ENCODE data around the gene LRMDA.

Gene LRMDA

DNA sequence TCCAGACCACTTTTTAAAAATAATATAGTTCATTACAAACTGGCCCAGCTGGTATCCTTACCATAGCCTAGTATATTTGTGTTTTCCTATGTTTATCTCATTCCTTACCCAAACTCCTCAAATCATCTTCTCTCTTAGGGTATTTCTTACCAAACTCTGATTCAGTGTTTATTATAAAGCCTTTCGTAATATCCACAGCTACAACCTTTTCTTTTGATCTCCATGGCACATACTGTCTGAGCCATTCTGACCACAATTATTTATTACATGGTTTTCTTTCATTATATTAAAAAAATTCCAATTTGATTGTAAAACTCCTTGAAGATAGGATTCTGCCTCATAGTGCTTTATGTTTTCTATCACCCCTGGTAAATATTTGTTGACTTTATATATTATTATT lies 94.2 kb downstream of the LRMDA start:
- Histone ChIP-seq H3K27ac (ENCODE audit: low read depth, low read length) (no peak overlapping the region), H3K18ac (ENCODE audit: low read length) (no peak overlapping the region), H3K79me1 (ENCODE audit: low read length) (no peaks in the 10 kb centered on the region), H3K4me2 (ENCODE audit: low read length) (no peak overlapping the region), H4K5ac (ENCODE audit: low read length) (no peak overlapping the region), H4K8ac (ENCODE audit: low read depth, low read length) (no peak overlapping the region), H2BK120ac (ENCODE audit: low read depth, low read length) (no peak overlapping the region), H3K4me1 (ENCODE audit: control insufficient read depth, low read depth, low read length) (no peaks in the 10 kb centered on the region), H2BK15ac (replicated peaks; ENCODE audit: low read depth) (no peak overlapping the region), H2BK5ac (ENCODE audit: low read length) (no peak overlapping the region), H3K23ac (ENCODE audit: low read length) (no peak overlapping the region), H3K4ac (ENCODE audit: low read depth, low read length) (no peak overlapping the region), H3K56ac (ENCODE audit: low read length) (no peak overlapping the region), H3K9ac (ENCODE audit: low read length) (no peak overlapping the region), H3K36me3 (ENCODE audit: control insufficient read depth, insufficient read depth, low read length) (no peaks in the 10 kb centered on the region), H3K27me3 (ENCODE audit: insufficient read depth, low read length, poor library complexity) (no peaks in the 10 kb centered on the region), H3K4me3 (ENCODE audit: low read length) (no peak overlapping the region), H3K79me2 (ENCODE audit: control insufficient read depth, insufficient read depth, low read length) (no peaks in the 10 kb centered on the region), H2AK5ac (ENCODE audit: low read length) (no peak overlapping the region)
- no peak for DNase-seq
- WGBS (ENCODE audit: extremely low coverage, insufficient coverage, low lambda C conversion rate): 100% methylated on average over 1 of the region's 1 CpG

GRCh38 chr10:75527542-75527941 lies 96.1 kb downstream of the LRMDA start:
- no peaks in the 10 kb centered on the region for H3K36me3 ChIP-seq (ENCODE audit: control insufficient read depth, insufficient read depth, low read length)
- H3K9ac ChIP-seq (ENCODE audit: low read length): no peak overlapping the region
- no peak overlapping the region for H3K27ac ChIP-seq (ENCODE audit: low read depth, low read length)
- H2AK5ac ChIP-seq (ENCODE audit: low read length): no peak overlapping the region
- H2BK120ac ChIP-seq (ENCODE audit: low read depth, low read length): no peak overlapping the region
- H2BK15ac ChIP-seq (replicated peaks; ENCODE audit: low read depth): no peak overlapping the region
- H2BK5ac ChIP-seq (ENCODE audit: low read length): no peak overlapping the region
- no peak for DNase-seq
- no peak overlapping the region for H3K4me3 ChIP-seq (ENCODE audit: low read length)
- no peak overlapping the region for H3K23ac ChIP-seq (ENCODE audit: low read length)
- WGBS (ENCODE audit: extremely low coverage, insufficient coverage, low lambda C conversion rate): no CpG with 5 or more reads among the region's 2 CpGs
- no peaks in the 10 kb centered on the region for H3K4me1 ChIP-seq (ENCODE audit: control insufficient read depth, low read depth, low read length)
- no peaks in the 10 kb centered on the region for H3K79me1 ChIP-seq (ENCODE audit: low read length)
- no peaks in the 10 kb centered on the region for H3K79me2 ChIP-seq (ENCODE audit: control insufficient read depth, insufficient read depth, low read length)
- H3K4ac ChIP-seq (ENCODE audit: low read depth, low read length): no peak overlapping the region
- H3K18ac ChIP-seq (ENCODE audit: low read length): no peak overlapping the region
- H3K56ac ChIP-seq (ENCODE audit: low read length): no peak overlapping the region
- H3K27me3 ChIP-seq (ENCODE audit: insufficient read depth, low read length, poor library complexity): no peaks in the 10 kb centered on the region
- no peak overlapping the region for H3K4me2 ChIP-seq (ENCODE audit: low read length)
- no peak overlapping the region for H4K5ac ChIP-seq (ENCODE audit: low read length)
- H4K8ac ChIP-seq (ENCODE audit: low read depth, low read length): no peak overlapping the region

DNA sequence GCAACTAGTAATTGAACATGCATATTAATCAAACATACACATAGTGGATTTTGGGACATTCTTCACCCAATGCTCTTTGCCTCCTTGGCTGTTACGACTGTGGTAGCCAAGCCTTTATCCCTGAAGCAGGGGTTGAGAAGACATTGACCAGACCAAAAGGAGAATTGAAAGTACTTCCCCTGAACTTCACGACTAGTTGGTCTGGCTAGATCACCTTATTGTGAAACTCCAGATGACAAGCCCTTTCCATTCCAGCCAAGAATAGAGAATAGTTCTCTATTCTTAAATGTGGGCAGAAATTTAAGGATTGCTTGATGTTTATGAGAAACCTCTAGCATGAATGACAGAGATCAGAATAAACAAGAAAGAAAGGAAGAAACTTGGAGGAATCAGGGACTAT lies 97.0 kb downstream of the LRMDA start:
- Histone ChIP-seq H3K79me1 (ENCODE audit: low read length) (no peaks in the 10 kb centered on the region), H4K5ac (ENCODE audit: low read length) (no peak overlapping the region), H3K56ac (ENCODE audit: low read length) (no peak overlapping the region), H3K4me3 (ENCODE audit: low read length) (no peak overlapping the region), H2BK5ac (ENCODE audit: low read length) (no peak overlapping the region), H3K9ac (ENCODE audit: low read length) (no peak overlapping the region), H3K4me1 (ENCODE audit: control insufficient read depth, low read depth, low read length) (no peaks in the 10 kb centered on the region), H2BK15ac (replicated peaks; ENCODE audit: low read depth) (no peak overlapping the region), H4K8ac (ENCODE audit: low read depth, low read length) (no peak overlapping the region), H3K4ac (ENCODE audit: low read depth, low read length) (no peak overlapping the region), H3K4me2 (ENCODE audit: low read length) (no peak overlapping the region), H3K36me3 (ENCODE audit: control insufficient read depth, insufficient read depth, low read length) (no peaks in the 10 kb centered on the region), H3K27ac (ENCODE audit: low read depth, low read length) (no peak overlapping the region), H3K79me2 (ENCODE audit: control insufficient read depth, insufficient read depth, low read length) (no peaks in the 10 kb centered on the region), H3K27me3 (ENCODE audit: insufficient read depth, low read length, poor library complexity) (no peaks in the 10 kb centered on the region), H2BK120ac (ENCODE audit: low read depth, low read length) (no peak overlapping the region), H3K18ac (ENCODE audit: low read length) (no peak overlapping the region), H3K23ac (ENCODE audit: low read length) (no peak overlapping the region), H2AK5ac (ENCODE audit: low read length) (no peak overlapping the region)
- no peak for DNase-seq
- WGBS (ENCODE audit: extremely low coverage, insufficient coverage, low lambda C conversion rate): no CpG with 5 or more reads among the region's 2 CpGs

DNA sequence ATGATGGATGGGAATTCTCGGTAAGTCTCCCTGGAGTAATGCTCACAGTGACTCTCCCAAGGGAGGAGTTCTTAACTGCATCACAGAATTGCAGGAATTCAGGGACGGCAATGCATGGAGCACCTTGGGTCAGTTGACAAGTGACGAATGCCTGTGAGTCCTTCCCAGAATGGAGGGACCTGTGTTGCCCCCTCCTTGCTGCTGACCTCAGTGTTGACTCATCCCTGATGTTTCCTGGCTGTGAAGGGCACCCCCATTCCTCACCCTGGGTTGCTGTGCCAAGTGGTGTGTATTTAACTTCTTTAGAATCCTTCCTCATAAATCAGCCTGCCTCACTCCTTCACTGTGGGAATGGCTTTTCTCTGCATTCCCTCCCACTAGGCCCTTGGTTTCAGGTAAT lies 98.9 kb downstream of the LRMDA start:
- no peak overlapping the region for H2BK120ac ChIP-seq (ENCODE audit: low read depth, low read length)
- no peak overlapping the region for H3K4me3 ChIP-seq (ENCODE audit: low read length)
- no peak overlapping the region for H4K5ac ChIP-seq (ENCODE audit: low read length)
- WGBS (ENCODE audit: extremely low coverage, insufficient coverage, low lambda C conversion rate): no CpG with 5 or more reads among the region's 3 CpGs
- H2BK5ac ChIP-seq (ENCODE audit: low read length): no peak overlapping the region
- H3K4me1 ChIP-seq (ENCODE audit: control insufficient read depth, low read depth, low read length): no peaks in the 10 kb centered on the region
- H3K27ac ChIP-seq (ENCODE audit: low read depth, low read length): no peak overlapping the region
- H3K4me2 ChIP-seq (ENCODE audit: low read length): no peak overlapping the region
- no peaks in the 10 kb centered on the region for H3K27me3 ChIP-seq (ENCODE audit: insufficient read depth, low read length, poor library complexity)
- no peaks in the 10 kb centered on the region for H3K36me3 ChIP-seq (ENCODE audit: control insufficient read depth, insufficient read depth, low read length)
- H2AK5ac ChIP-seq (ENCODE audit: low read length): no peak overlapping the region
- H3K56ac ChIP-seq (ENCODE audit: low read length): no peak overlapping the region
- H4K8ac ChIP-seq (ENCODE audit: low read depth, low read length): no peak overlapping the region
- H3K23ac ChIP-seq (ENCODE audit: low read length): no peak overlapping the region
- H3K18ac ChIP-seq (ENCODE audit: low read length): no peak overlapping the region
- no peak overlapping the region for H2BK15ac ChIP-seq (replicated peaks; ENCODE audit: low read depth)
- H3K79me1 ChIP-seq (ENCODE audit: low read length): no peaks in the 10 kb centered on the region
- no peaks in the 10 kb centered on the region for H3K79me2 ChIP-seq (ENCODE audit: control insufficient read depth, insufficient read depth, low read length)
- DNase-seq: peak; percentile 59
- no peak overlapping the region for H3K9ac ChIP-seq (ENCODE audit: low read length)
- H3K4ac ChIP-seq (ENCODE audit: low read depth, low read length): no peak overlapping the region

DNA sequence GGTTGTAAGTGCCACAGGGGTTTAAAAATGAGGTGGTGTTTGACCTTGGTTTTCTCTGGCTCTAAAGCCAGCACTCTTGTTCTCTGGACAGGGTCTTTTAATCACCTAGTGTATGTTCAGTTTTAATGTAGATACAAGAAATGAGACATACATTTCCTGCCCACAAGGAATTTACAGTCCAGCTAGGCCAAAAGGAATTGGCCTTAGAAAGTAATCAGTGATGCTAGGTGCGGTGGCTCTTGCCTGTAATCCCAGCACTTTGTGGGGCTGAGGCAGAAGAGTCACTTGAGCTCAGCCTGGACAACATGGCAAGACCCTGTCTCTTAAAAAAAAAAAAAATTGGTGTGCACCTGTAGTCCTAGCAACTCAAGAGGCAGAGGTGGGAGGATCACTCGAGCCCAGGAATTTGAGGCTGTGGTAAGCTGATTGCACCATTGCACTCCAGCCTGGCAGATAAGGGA lies 100.2 kb downstream of the LRMDA start:
- no peak overlapping the region for H3K27ac ChIP-seq (ENCODE audit: low read depth, low read length)
- no peaks in the 10 kb centered on the region for H3K27me3 ChIP-seq (ENCODE audit: insufficient read depth, low read length, poor library complexity)
- no peak overlapping the region for H3K4me3 ChIP-seq (ENCODE audit: low read length)
- DNase-seq: no peak
- no peak overlapping the region for H3K4ac ChIP-seq (ENCODE audit: low read depth, low read length)
- no peak overlapping the region for H2BK5ac ChIP-seq (ENCODE audit: low read length)
- H2BK15ac ChIP-seq (replicated peaks; ENCODE audit: low read depth): no peak overlapping the region
- H3K9ac ChIP-seq (ENCODE audit: low read length): no peak overlapping the region
- no peaks in the 10 kb centered on the region for H3K36me3 ChIP-seq (ENCODE audit: control insufficient read depth, insufficient read depth, low read length)
- H3K4me1 ChIP-seq (ENCODE audit: control insufficient read depth, low read depth, low read length): no peaks in the 10 kb centered on the region
- no peaks in the 10 kb centered on the region for H3K79me2 ChIP-seq (ENCODE audit: control insufficient read depth, insufficient read depth, low read length)
- H4K8ac ChIP-seq (ENCODE audit: low read depth, low read length): no peak overlapping the region
- no peak overlapping the region for H3K4me2 ChIP-seq (ENCODE audit: low read length)
- H2BK120ac ChIP-seq (ENCODE audit: low read depth, low read length): no peak overlapping the region
- H3K79me1 ChIP-seq (ENCODE audit: low read length): no peaks in the 10 kb centered on the region
- no peak overlapping the region for H3K18ac ChIP-seq (ENCODE audit: low read length)
- no peak overlapping the region for H2AK5ac ChIP-seq (ENCODE audit: low read length)
- H3K56ac ChIP-seq (ENCODE audit: low read length): no peak overlapping the region
- H4K5ac ChIP-seq (ENCODE audit: low read length): no peak overlapping the region
- no CpG with 5 or more reads among the region's 2 CpGs for WGBS (ENCODE audit: extremely low coverage, insufficient coverage, low lambda C conversion rate)
- H3K23ac ChIP-seq (ENCODE audit: low read length): no peak overlapping the region

GRCh38 chr10:75532253-75532924 lies 101.0 kb downstream of the LRMDA start:
- no peaks in the 10 kb centered on the region for H3K36me3 ChIP-seq (ENCODE audit: control insufficient read depth, insufficient read depth, low read length)
- H4K8ac ChIP-seq (ENCODE audit: low read depth, low read length): no peak overlapping the region
- no peak overlapping the region for H4K5ac ChIP-seq (ENCODE audit: low read length)
- no CpG with 5 or more reads among the region's 3 CpGs for WGBS (ENCODE audit: extremely low coverage, insufficient coverage, low lambda C conversion rate)
- no peak overlapping the region for H2AK5ac ChIP-seq (ENCODE audit: low read length)
- no peak overlapping the region for H3K56ac ChIP-seq (ENCODE audit: low read length)
- H3K4me3 ChIP-seq (ENCODE audit: low read length): no peak overlapping the region
- no peak overlapping the region for H3K18ac ChIP-seq (ENCODE audit: low read length)
- no peak overlapping the region for H3K4me2 ChIP-seq (ENCODE audit: low read length)
- no peak overlapping the region for H3K23ac ChIP-seq (ENCODE audit: low read length)
- H3K4ac ChIP-seq (ENCODE audit: low read depth, low read length): no peak overlapping the region
- H3K27ac ChIP-seq (ENCODE audit: low read depth, low read length): no peak overlapping the region
- no peaks in the 10 kb centered on the region for H3K4me1 ChIP-seq (ENCODE audit: control insufficient read depth, low read depth, low read length)
- H2BK5ac ChIP-seq (ENCODE audit: low read length): no peak overlapping the region
- H3K9ac ChIP-seq (ENCODE audit: low read length): no peak overlapping the region
- H3K79me1 ChIP-seq (ENCODE audit: low read length): no peaks in the 10 kb centered on the region
- no peaks in the 10 kb centered on the region for H3K79me2 ChIP-seq (ENCODE audit: control insufficient read depth, insufficient read depth, low read length)
- no peak for DNase-seq
- no peaks in the 10 kb centered on the region for H3K27me3 ChIP-seq (ENCODE audit: insufficient read depth, low read length, poor library complexity)
- H2BK120ac ChIP-seq (ENCODE audit: low read depth, low read length): no peak overlapping the region
- H2BK15ac ChIP-seq (replicated peaks; ENCODE audit: low read depth): no peak overlapping the region
